Lower lobe of right lung (tissue), 2 donors: ENCODE results near the gene USP40. TPM values are rescaled to one million over a fixed set of nuclear protein-coding genes. Genes with fewer than 3 reads are reported as not detected.
A peak's percentile ranks its signal among the peaks of the same experiment; 100 is the strongest.

Experiments used
- ATAC-seq, 2 donors: fragments of 200-7000 bp; cut with Tn5 transposase; one replicate each; pipeline ENCODE4 v1.9.1; 2020 to 2022; ENCODE audit warnings: mild to moderate bottlenecking in 2 of 2, moderate library complexity in 2 of 2
- DNase-seq: peaks from one replicate; pipeline ENCODE4 v3.0.0-alpha.2; 2020
- H3K27ac ChIP-seq: fragments of 200-600 bp; one replicate; pipeline ENCODE4 v1.8.0; 2022
- H3K27me3 ChIP-seq: fragments of 200-600 bp; one replicate; pipeline ENCODE4 v1.8.0; 2022; ENCODE audit warnings: low read depth
- H3K36me3 ChIP-seq: fragments of 200-600 bp; one replicate; pipeline ENCODE4 v1.8.0; 2022; ENCODE audit warnings: mild to moderate bottlenecking
- H3K4me1 ChIP-seq: fragments of 200-600 bp; one replicate; pipeline ENCODE4 v1.8.0; 2022
- H3K4me3 ChIP-seq: fragments of 200-600 bp; one replicate; pipeline ENCODE4 v1.8.0; 2022; ENCODE audit warnings: mild to moderate bottlenecking
- H3K9me3 ChIP-seq: fragments of 200-600 bp; one replicate; pipeline ENCODE4 v1.8.0; 2022
- CTCF ChIP-seq: fragments of 200-600 bp; IDR thresholded peaks from one replicate; pipeline ENCODE4 v1.8.0; 2022; ENCODE audit warnings: antibody characterized with exemption, mild to moderate bottlenecking
- intact Hi-C: fragments of 100-400 bp; cut with DNase I; formaldehyde crosslinking; loops from one replicate; pipeline ENCODE4 v1.11.0; 2022
- total RNA-seq: library from RNA; stranded (reverse); fragmentation: NEBNext Ultra II Directional; extraction: Animal tissue kit (Norgen Biotek cat#: 25700); gene quantifications from one replicate; pipeline ENCODE4 v1.2.1, GENCODE V29; 2021
- donor health status: DM: no; HTN: yes; CAD: no; lungs with severe emphysema.

USP40 gene
- total RNA-seq, 1 donor from 2014 or later, result 45.4 TPM

GRCh38 chr2:233471291-233472035 is 95.1 kb downstream of the USP40 start:
- DNase-seq, result no peak
- no peak for ATAC-seq
- H3K36me3 ChIP-seq, result peaks cover 57% of the 10 kb centered on the region

GRCh38 chr2:233470839-233471238 is 95.7 kb downstream of the USP40 start:
- no peaks in the 10 kb centered on the region for H3K27me3 ChIP-seq
- no peak for DNase-seq
- peaks cover 7% of the 10 kb centered on the region for H3K4me1 ChIP-seq
- no peak for ATAC-seq
- H3K4me3 ChIP-seq, result no peak overlapping the region
- intact Hi-C loops, result no loop called here
- no peak for TF ChIP-seq CTCF
- peaks cover 51% of the 10 kb centered on the region for H3K36me3 ChIP-seq
- H3K9me3 ChIP-seq, result no peaks in the 10 kb centered on the region
- H3K27ac ChIP-seq, result peak overlapping the region; percentile 49

More at GRCh38 chr2:233471291-233472035, 95.1 kb downstream of the USP40 start:
- Histone ChIP-seq H3K4me1 (peaks cover 7% of the 10 kb centered on the region), H3K27ac (no peak overlapping the region), H3K9me3 (no peaks in the 10 kb centered on the region), H3K4me3 (no peak overlapping the region), H3K27me3 (no peaks in the 10 kb centered on the region)
- intact Hi-C loops, result no loop called here
- no peak for TF ChIP-seq CTCF

- Histone ChIP-seq H3K27me3 (no peaks in the 10 kb centered on the region), H3K36me3 (peaks cover 47% of the 10 kb centered on the region), H3K4me1 (peaks cover 7% of the 10 kb centered on the region), H3K9me3 (no peaks in the 10 kb centered on the region), H3K27ac (peak overlapping the region; percentile 49), H3K4me3 (no peak overlapping the region)
- peak; percentile 28 to 63 for ATAC-seq
- DNase-seq, result no peak
- intact Hi-C loops, result no loop called here
- no peak for TF ChIP-seq CTCF
Measured at GRCh38 chr2:233470011-233470687, 96.4 kb downstream of the USP40 start.

- Histone ChIP-seq H3K4me3 (no peak overlapping the region), H3K27me3 (no peaks in the 10 kb centered on the region), H3K4me1 (peaks cover 7% of the 10 kb centered on the region), H3K9me3 (no peaks in the 10 kb centered on the region), H3K36me3 (peaks cover 52% of the 10 kb centered on the region), H3K27ac (peak overlapping the region; percentile 49)
- intact Hi-C loops, result no loop called here
- no peak for TF ChIP-seq CTCF
- peak in 1 of 2 donors; percentile 13 for ATAC-seq
- DNase-seq, result no peak
Measured at GRCh38 chr2:233469261-233470010, 97.1 kb downstream of the USP40 start.

- no peak overlapping the region for H3K4me3 ChIP-seq
- H3K4me1 ChIP-seq, result peaks cover 7% of the 10 kb centered on the region
- intact Hi-C loops, result no loop called here
- TF ChIP-seq CTCF, result no peak
- H3K27ac ChIP-seq, result no peak overlapping the region
- H3K9me3 ChIP-seq, result no peaks in the 10 kb centered on the region
- H3K27me3 ChIP-seq, result no peaks in the 10 kb centered on the region
- H3K36me3 ChIP-seq, result peaks cover 59% of the 10 kb centered on the region
- ATAC-seq (no peak), DNase-seq (no peak)
Measured at GRCh38 chr2:233468741-233469110, 97.9 kb downstream of the USP40 start.
